ENCODE data around the gene HRNR. TPM values are rescaled to one million over a fixed set of nuclear protein-coding genes. Genes with fewer than 3 reads are reported as not detected.

The HRNR gene
- polyA plus RNA-seq, 1 of the 3 experiments (the other 2 are of a cell fraction) = not detected

GRCh38 chr1:152186556-152187285, 37.3 kb downstream of the HRNR start:
- Histone ChIP-seq H3K79me2 (ENCODE audit: insufficient read depth) (no peaks in the 10 kb centered on the region), H3K27ac (ENCODE audit: low read depth in 2 of 2, low read length in 1 of 2) (no peak overlapping the region), H3K9me2 (no peaks in the 10 kb centered on the region), H3K27me3 (ENCODE audit: insufficient read depth) (0 out of 2 replicates have a peak, but pooled peaks cover 5% of the 10 kb centered on the region), H4K20me1 (ENCODE audit: insufficient read depth) (no peaks in the 10 kb centered on the region), H3K4me1 (ENCODE audit: control insufficient read depth in 1 of 2, insufficient read depth in 2 of 2, low read depth in 1 of 2, low read length in 1 of 2) (peaks cover 3% of the 10 kb centered on the region in 2 experiments; a peak in 3 of 4 replicates), H3K9me3 (no peaks in the 10 kb centered on the region), H3F3A (replicated peaks; ENCODE audit: insufficient read depth) (peaks cover 21% of the 10 kb centered on the region), H3K4me3 (ENCODE audit: low read depth in 2 of 2, low read length in 1 of 2) (no peak overlapping the region), H3K36me3 (replicated peaks in 1 of 2; ENCODE audit: control insufficient read depth in 1 of 2, insufficient read depth in 2 of 2, low read length in 1 of 2) (no peaks in the 10 kb centered on the region), H3K9ac (no peak overlapping the region), H3K4me2 (no peak overlapping the region), H2AFZ (ENCODE audit: low read depth) (no peak overlapping the region)
- CTCF ChIA-PET = interaction anchor here (0.7 to 10.4 kb wide), 12 partner anchors 12 to 273 kb away, joined by 3 to 82 read pairs (median 6); no protein-coding TSS in a partner anchor
- POLR2A ChIA-PET = no interaction called here
- TF ChIP-seq EP300 (IDR thresholded peaks at IDR 0.05; ENCODE audit: borderline replicate concordance in 1 of 2, low read depth in 1 of 2, low read length in 1 of 2) (no peak), RFX5 (IDR thresholded peaks at IDR 0.05; ENCODE audit: low read length) (no peak), RAD21 (IDR thresholded peaks at IDR 0.05; ENCODE audit: low read length) (no peak), SMC3 (IDR thresholded peaks at IDR 0.05; ENCODE audit: low read depth, low read length) (no peak), YY1 (IDR thresholded peaks at IDR 0.05; ENCODE audit: low read depth) (no peak), GATA2 (CRISPR knock-in tag; IDR thresholded peaks at IDR 0.05) (no peak), CTCF (IDR thresholded peaks at IDR 0.05) (no peak), RXRA (IDR thresholded peaks at IDR 0.05; ENCODE audit: borderline replicate concordance, low read depth) (no peak), ZBTB33 (IDR thresholded peaks at IDR 0.05; ENCODE audit: borderline replicate concordance, low read depth) (no peak), TCF12 (IDR thresholded peaks at IDR 0.05) (no peak), JUND (IDR thresholded peaks at IDR 0.05) (no peak), USF2 (IDR thresholded peaks at IDR 0.05; ENCODE audit: borderline replicate concordance, low read depth, low read length) (no peak), FOXJ3 (CRISPR knock-in tag; IDR thresholded peaks at IDR 0.05) (no peak), REST (IDR thresholded peaks at IDR 0.05; ENCODE audit: low read depth, low read length) (no peak)
- WGBS (ENCODE audit: low lambda C conversion rate) = 24% methylated on average over 5 of the region's 5 CpGs
- DNase-seq = no peak

All from SK-N-SH (cell line).